NCI-H460 (cell line): Measurements from ENCODE around the gene ARRDC2. TPM values are rescaled to one million over a fixed set of nuclear protein-coding genes. Genes with fewer than 3 reads are reported as not detected.
"Not testable (repeated sequence)": the region's sequence is repeated elsewhere in the genome, so short reads cannot be mapped to it uniquely, and the experiment has no call there.

Experiments
- DNase-seq: peaks from one replicate; pipeline ENCODE4 v3.0.0-alpha.2; 2016; ENCODE audit warnings: low read depth; ENCODE audit errors: extremely low read depth
- total RNA-seq: library from RNA; depleted of rRNA; stranded (reverse); fragments of >200 nt; shearing (Covaris generic); gene quantifications from 2 replicates; pipeline ENCODE4 v1.2.3, GENCODE V29; 2014

The ARRDC2 gene
- total RNA-seq, 1 experiment from 2014 or later = 94.3 TPM

DNA sequence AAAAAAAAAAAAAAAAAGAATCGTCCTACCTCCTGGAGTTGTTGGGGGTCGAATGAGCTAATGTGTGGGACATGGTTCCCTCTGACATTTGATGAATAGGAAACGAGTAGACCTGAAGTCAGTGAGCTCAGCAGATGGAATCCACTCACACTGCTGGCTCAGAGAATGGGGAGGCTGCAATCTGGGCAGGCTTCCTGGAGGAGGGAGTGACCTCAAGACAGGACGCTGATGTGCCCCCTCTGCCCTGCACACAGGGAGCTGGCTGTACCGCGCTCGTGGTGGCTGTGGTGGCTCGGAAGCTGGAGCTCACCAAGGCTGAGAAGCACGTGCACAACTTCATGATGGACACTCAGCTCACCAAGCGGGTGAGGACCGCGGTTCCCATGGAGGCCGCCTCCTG is 19.8 kb upstream of the ARRDC2 start:
- DNase-seq = no peak

DNA sequence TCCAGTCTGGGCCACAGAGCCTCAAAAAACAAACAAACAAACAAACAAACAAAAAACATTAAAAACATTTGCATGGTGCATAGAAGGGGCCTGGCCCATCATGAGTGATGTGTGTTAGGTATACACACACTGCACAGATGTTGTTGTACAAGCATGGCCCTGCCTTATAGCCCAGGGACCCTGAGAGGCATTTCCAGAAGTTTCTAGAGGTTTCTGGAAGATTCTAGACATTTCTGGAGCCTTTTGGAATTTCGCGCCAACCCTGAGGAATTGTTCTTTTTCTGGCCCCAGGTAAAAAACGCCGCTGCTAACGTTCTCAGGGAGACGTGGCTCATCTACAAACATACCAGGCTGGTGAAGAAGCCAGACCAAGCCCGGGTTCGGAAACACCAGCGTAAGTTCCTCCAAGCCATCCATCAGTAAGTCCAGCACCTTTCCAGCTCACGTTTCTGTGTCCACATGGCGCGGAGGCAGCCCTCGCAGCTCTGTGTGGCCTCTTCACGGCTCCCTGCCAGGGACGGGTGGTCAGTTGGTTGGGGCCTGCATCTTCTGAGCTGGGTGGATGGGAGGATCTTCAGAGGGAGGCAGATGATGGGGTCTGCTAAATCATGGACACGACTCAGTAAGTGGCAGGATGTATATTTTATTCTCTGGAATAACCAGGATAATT is 18.4 kb upstream of the ARRDC2 start:
- no peak for DNase-seq

DNA sequence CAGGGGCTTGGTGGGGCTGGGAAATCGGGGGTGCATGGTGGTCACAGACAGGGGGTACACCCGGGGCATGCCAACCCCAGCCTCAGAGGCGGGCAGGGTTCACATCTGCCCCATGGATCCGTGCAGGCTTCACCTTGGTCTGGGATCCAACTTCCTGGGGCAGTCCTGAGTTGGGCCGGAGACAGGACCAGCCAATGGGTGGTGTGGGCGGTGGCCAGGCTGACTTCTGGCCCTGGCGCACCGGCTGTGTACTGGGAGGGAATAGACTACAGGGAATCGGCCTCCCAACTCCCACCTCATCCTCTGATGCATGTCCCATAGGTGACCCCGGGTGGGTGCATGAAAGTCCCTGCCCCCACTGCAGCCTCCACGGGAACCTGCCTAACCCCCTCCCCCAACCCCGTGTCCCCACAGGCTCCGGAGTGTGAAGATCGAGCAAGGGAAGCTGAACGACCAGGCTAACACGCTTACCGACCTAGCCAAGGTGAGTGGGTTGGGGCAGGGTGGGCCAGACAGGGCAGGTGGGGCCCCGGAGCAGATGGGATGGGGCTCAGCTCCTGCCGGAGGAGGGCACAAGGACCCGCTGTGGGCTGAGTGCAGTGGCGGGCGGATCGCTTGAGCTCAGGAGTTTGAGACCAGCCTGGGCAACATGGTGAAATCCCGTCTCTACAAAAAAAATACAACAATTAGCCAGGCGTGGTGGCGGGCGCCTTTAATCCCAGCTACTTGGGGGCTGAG is 14.7 kb upstream of the ARRDC2 start:
- DNase-seq = no peak

- DNase-seq = peak; percentile 81
These were observed 11.1 kb upstream of the ARRDC2 start for GRCh38 chr19:17996826-17997316.

DNA sequence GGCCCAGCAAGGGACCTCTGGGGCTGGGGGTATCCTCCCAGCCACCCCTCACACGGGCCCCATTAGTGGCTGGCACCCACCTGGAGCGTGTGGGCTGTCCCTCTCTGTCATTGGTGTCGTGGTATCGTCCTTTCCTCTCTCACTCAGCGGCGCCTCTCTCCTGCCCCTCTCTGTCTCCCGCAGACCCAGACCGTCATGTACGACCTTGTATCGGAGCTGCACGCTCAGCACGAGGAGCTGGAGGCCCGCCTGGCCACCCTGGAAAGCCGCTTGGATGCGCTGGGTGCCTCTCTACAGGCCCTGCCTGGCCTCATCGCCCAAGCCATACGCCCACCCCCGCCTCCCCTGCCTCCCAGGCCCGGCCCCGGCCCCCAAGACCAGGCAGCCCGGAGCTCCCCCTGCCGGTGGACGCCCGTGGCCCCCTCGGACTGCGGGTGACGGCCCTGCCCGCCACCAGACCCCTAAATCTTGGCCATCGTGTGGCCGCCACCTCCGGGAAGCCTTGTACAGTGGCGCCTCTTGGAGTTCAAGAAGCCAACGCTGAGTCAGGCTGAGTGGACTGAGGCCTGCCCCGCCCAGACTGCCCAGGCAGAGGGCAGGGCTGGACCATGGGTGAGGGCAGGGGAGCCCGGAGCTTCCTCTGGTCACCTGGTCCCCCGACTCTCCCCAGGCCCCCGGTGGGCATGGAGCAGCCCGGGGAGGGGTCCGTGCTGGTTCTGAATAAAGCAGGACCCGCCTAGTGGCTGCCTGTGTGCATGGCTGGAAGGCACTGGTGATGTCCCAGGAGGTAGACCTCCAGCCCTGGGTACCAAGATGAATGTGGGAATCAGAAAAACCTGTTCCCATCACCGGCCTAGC is 9.8 kb upstream of the ARRDC2 start:
- DNase-seq = peak; percentile 86

GRCh38 chr19:17998827-17999150 is 9.2 kb upstream of the ARRDC2 start:
- DNase-seq = no peak

DNA sequence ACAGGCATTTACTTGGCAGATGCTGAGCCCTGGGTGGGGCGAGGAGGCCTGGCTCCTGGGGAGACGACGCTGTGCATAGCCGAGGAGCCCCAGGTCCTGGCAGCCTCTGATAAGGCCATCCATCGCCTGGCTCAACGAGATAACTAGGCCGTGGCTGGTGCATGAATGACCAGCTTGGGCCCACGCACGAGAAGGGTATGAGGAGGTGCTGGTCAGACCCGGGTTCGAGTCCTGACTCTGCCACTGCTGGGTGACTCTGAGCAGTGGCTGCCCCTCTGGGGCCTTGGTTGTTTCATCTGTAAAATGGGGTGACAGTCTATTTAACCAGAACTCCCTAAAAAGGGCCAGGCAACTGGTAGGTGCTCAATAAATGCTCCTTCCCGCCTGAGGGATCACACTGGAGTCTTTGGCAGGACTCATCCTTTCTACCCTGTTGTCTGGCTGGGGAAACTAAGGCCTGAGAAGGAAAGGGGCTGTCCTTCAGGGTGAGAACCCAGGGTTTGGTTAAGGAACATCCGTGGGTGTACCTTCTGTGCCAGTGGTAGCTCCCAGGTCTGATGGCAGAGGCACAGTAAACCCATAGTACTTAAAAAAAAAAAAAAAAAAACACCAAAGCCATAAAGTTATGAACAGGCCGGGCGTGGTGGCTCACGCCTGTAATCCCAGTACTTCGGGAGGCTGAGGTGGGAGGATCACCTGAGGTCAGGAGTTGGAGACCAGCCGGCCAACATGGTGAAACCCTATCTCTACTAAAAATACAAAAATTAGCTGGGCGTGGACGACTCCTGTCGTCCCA is 8.1 kb upstream of the ARRDC2 start:
- DNase-seq = no peak

- DNase-seq = no peak
These were observed 7.5 kb upstream of the ARRDC2 start for GRCh38 chr19:18000480-18000914.

GRCh38 chr19:18000915-18001776 is 6.8 kb upstream of the ARRDC2 start:
- DNase-seq = peak; percentile 94

DNA sequence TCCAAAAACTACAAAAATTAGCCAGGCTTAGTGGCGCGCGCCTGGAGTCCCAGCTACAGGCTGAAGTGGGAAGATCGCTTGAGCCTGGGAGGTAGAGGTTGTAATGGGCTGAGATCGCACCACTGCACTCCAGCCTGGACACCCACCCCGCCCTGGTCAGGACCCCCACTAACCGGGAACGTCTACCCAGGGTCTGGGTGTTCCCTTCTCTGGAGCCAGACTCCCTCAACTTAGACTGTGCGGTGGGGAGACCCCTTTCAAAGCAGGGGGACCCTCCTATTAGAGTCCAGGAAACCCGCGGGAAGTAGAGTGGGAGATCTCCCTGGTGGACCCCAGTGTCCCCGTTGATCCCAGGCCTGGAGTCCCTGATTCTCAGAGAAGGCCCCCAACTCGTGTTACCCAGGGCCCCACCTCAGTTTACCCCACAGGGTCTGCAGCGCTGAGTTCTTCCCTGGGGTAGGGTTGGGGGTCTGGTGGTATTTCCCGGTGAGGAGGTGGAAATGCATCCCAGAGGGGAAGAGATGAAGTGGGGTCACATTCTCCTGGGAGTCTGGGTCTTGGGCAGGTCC is 6.1 kb upstream of the ARRDC2 start:
- no peak for DNase-seq

- DNase-seq = no peak
These were observed 5.6 kb upstream of the ARRDC2 start for GRCh38 chr19:18002347-18002850.

DNA sequence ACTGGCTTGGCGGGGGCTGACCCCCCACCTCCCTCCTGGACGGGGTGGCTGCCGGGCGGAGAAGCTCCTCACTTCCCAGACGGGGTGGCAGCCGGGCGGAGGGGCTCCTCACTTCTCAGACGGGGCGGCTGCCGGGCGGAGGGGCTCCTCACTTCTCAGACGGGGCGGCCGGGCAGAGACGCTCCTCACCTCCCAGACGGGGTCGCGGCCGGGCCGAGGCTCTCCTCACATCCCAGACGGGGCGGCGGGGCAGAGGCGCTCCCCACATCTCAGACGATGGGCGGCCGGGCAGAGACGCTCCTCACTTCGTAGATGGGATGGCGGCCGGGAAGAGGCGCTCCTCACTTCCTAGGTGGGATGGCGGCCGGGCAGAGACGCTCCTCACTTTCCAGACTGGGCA is 2.2 kb upstream of the ARRDC2 start:
- DNase-seq = not testable (repeated sequence)

DNA sequence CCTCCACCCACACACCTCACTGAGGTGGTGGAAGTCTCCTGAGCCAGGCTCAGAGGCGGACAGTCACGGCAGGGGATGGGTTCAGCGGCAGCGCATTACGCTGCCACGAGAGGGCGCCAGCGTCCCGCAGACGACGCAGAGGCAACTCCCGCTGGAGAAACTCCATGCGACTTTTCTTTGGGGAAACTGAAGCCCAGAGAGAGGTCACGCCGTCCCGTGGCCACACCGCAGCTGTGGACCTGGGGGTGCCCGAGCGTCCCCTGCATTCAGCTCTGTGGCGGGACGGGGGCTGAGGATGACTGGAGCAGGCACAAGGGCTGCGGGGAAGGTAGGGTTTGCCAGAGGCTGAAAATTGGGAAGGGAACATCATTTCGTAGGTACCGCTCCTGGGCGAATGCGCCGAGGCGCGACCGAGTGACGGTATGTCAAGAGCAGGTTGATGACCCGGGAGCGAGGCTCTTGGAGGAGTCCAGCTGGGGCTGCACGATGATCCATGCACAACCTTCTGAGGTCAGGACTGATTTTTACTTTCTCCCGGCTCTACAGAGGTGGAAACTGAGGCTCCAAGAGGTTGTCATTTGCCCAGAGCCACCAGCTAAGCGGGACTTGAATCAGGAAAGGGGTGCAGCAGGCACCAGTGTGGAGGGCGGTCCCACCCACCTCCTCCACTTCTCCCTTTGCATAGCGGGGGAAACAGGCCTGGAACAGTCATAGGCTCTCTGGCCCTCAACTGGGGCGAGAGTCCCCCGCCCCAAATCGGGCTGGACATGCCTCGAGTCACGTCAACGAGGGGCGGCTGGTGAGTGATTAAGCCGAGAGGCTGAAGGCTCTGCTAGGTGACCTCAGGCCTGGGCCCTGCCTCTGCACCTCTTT is 690 bp upstream of the ARRDC2 start:
- peak; percentile 57 for DNase-seq

DNA sequence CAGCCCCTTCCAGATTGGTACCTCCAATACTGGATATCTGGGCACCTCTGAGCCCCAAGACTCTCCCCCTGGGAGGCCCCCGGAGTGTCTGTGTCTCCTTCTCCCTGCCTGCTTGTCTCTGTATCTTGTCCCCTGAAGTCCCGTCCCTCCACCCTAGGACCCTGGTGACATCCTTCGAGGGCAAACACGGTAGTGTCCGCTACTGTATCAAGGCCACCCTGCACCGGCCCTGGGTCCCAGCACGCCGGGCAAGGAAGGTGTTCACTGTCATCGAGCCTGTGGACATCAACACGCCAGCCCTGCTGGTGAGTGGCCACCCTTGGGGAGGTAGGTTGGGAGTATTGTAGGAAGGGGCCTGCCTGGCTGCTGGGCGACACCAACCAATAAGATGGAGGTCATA is 844 bp downstream of the ARRDC2 start:
- no peak for DNase-seq

DNA sequence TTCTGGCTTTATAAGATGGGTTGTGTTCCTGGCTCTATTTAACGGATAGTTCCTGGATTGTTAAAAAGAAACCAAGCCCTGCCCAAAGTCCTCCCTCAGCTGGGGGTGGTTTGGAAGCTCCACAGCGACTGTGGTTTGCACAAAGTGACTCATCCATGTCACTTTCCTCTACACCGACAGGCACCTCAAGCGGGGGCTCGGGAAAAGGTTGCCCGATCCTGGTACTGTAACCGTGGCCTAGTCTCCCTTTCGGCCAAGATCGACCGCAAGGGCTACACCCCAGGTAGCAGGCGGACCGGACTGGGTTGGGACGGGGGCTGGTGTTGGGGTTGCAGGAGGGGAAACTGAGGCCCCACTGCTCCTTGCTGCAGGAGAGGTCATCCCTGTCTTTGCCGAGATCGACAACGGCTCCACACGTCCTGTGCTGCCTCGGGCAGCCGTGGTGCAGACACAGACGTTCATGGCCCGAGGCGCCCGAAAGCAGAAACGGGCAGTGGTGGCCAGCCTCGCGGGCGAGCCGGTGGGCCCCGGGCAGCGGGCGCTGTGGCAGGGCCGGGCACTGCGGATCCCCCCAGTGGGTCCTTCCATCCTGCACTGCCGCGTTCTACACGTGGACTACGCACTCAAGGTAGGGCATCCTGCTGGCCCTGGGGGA is 1.6 kb downstream of the ARRDC2 start:
- no peak for DNase-seq

- no peak for DNase-seq
These were observed 2.2 kb downstream of the ARRDC2 start for GRCh38 chr19:18010149-18010548.
